OCI-LY7 (cell line): ENCODE measurements around the gene NCOA7. TPM values are rescaled to one million over a fixed set of nuclear protein-coding genes. Genes with fewer than 3 reads are reported as not detected.

ENCODE experiments used
- BruUV-seq: library from RNA; stranded (reverse); fragments of 400-500 nt; replicated peaks from 2 replicates; lab custom pipeline; 2021; lab: Mats Ljungman, UMichigan
- CTCF ChIA-PET: fragments of 300-600 bp; sonication (Branson Sonifier 250); formaldehyde crosslinking; loops from one replicate; lab custom pipeline; 2022; ENCODE audit warnings: antibody characterized with exemption; ENCODE audit not compliant: unreplicated experiment; lab: Charles Lee
- POLR2A ChIA-PET: fragments of 300-600 bp; sonication (Branson Sonifier 250); formaldehyde crosslinking; loops from one replicate; lab custom pipeline; 2022; ENCODE audit warnings: antibody characterized with exemption; lab: Charles Lee
- DNase-seq: peaks from one replicate; pipeline ENCODE4 v3.0.0-alpha.2; 2015; ENCODE audit warnings: low spot score
- H2AFZ ChIP-seq: fragments of 200-600 bp; sonication (generic), shearing (Covaris generic); 2 replicates; pipeline ENCODE4 v1.6.1; 2014; ENCODE audit warnings: mild to moderate bottlenecking, antibody characterized with exemption, low read length, moderate library complexity
- H3K27ac ChIP-seq: fragments of 200-600 bp; sonication (generic); 2 replicates; pipeline ENCODE4 v1.5.1; 2014; ENCODE audit warnings: mixed run types, low read depth, mild to moderate bottlenecking, moderate library complexity, low read length, inconsistent platforms; ENCODE audit not compliant: poor library complexity, severe bottlenecking
- H3K36me3 ChIP-seq: fragments of 200-600 bp; sonication (generic); 2 replicates; pipeline ENCODE4 v1.6.1; 2014; ENCODE audit warnings: mild to moderate bottlenecking, antibody characterized with exemption, low read length, moderate library complexity, mixed read lengths; ENCODE audit not compliant: insufficient read depth
- H3K4me1 ChIP-seq: fragments of 200-600 bp; sonication (generic); 2 replicates; pipeline ENCODE4 v1.5.1; 2014; ENCODE audit warnings: mild to moderate bottlenecking, low read length; ENCODE audit not compliant: insufficient read depth, poor library complexity, severe bottlenecking
- H3K4me2 ChIP-seq: fragments of 200-600 bp; sonication (generic); 2 replicates; pipeline ENCODE4 v1.6.1; 2014; ENCODE audit warnings: mild to moderate bottlenecking, low read length
- H3K4me3 ChIP-seq: fragments of 200-600 bp; sonication (generic); 2 replicates; pipeline ENCODE4 v1.5.1; 2014; ENCODE audit warnings: mild to moderate bottlenecking, low read depth, low read length; ENCODE audit not compliant: poor library complexity, severe bottlenecking
- H3K79me2 ChIP-seq: fragments of 200-600 bp; sonication (generic); 2 replicates; pipeline ENCODE4 v1.6.1; 2016; ENCODE audit warnings: low read depth, mild to moderate bottlenecking, low read length, moderate library complexity, mixed read lengths; ENCODE audit not compliant: insufficient read depth
- H3K9me2 ChIP-seq: fragments of 200-600 bp; sonication (generic); 2 replicates; pipeline ENCODE4 v1.6.1; 2016; ENCODE audit warnings: mild to moderate bottlenecking, low read length, mixed read lengths; ENCODE audit not compliant: insufficient read depth
- H3K9me3 ChIP-seq: fragments of 200-600 bp; sonication (generic); 2 replicates; pipeline ENCODE4 v1.6.1; 2014; ENCODE audit warnings: mild to moderate bottlenecking, mixed run types, low read length, mixed read lengths
- H4K20me1 ChIP-seq: fragments of 200-600 bp; sonication (generic); 2 replicates; pipeline ENCODE4 v1.6.1; 2014; ENCODE audit warnings: mild to moderate bottlenecking, antibody characterized with exemption, low read length, moderate library complexity, mixed read lengths; ENCODE audit not compliant: insufficient read depth
- CTCF ChIP-seq: fragments of 200-600 bp; sonication (generic); conservative IDR thresholded peaks from 2 replicates; pipeline ENCODE4 v1.5.1; 2014; ENCODE audit warnings: mild to moderate bottlenecking, antibody characterized with exemption, low read length, moderate library complexity, mixed read lengths
- EZH2phosphoT487 ChIP-seq: fragments of 200-600 bp; sonication (generic); IDR thresholded peaks from 2 replicates; pipeline ENCODE4 v1.6.1; 2018; ENCODE audit warnings: low read depth, borderline replicate concordance, mild to moderate bottlenecking, mixed run types, antibody characterized with exemption, low read length, moderate library complexity, mixed read lengths
- intact Hi-C: fragments of 100-400 bp; cut with micrococcal nuclease; formaldehyde crosslinking; loops from one replicate; pipeline ENCODE4 v1.10.0; 2022; ENCODE audit not compliant: unreplicated experiment
- total RNA-seq, 2 experiments: library from RNA; depleted of rRNA in 1 of 2; stranded (reverse); fragments of >200 nt in 1 of 2; shearing (Covaris generic) in 1 of 2; gene quantifications; 2 replicates each; pipeline ENCODE4 v1.2.3, GENCODE V29; 2014 to 2022

The NCOA7 gene
- total RNA-seq, 2 experiments from 2014 or later, result 14.8 to 52.2 TPM

- CTCF ChIA-PET, result interaction anchor here (1.1 to 4.0 kb wide), 3 partner anchors 10 to 165 kb away, joined by 3 to 29 read pairs (median 3); partner anchors contain the start of gene HINT3
- Histone ChIP-seq H3K9me3 (no peaks in the 10 kb centered on the region), H3K79me2 (peaks cover 62% of the 10 kb centered on the region), H3K4me2 (peak overlapping the region; percentile 96), H4K20me1 (no peaks in the 10 kb centered on the region; the same call in 1 of the 2 replicates), H3K4me3 (peak overlapping the region; percentile 96), H3K27ac (peak overlapping the region; percentile 84), H3K36me3 (peaks cover 14% of the 10 kb centered on the region; the same call in 1 of the 2 replicates), H3K4me1 (peaks cover 77% of the 10 kb centered on the region), H3K9me2 (no peaks in the 10 kb centered on the region), H2AFZ (no peak overlapping the region; the same call in 1 of the 2 replicates)
- no TSS peak for BruUV-seq
- no peak for DNase-seq
- POLR2A ChIA-PET, result interaction anchor here (0.8 to 8.5 kb wide), 9 partner anchors 9 to 167 kb away, joined by 3 to 106 read pairs (median 21); partner anchors contain the start of gene HINT3
- TF ChIP-seq EZH2phosphoT487, result no peak
- no peak for TF ChIP-seq CTCF
- intact Hi-C loops, result loop anchor here (5.0 to 10.0 kb wide), 3 partner anchors 65 to 1553 kb away; partner anchors contain the start of gene ECHDC1
These were observed 1.4 kb downstream of the NCOA7 start for GRCh38 chr6:125792172-125792571.

GRCh38 chr6:125792680-125793079 is 1.9 kb downstream of the NCOA7 start:
- intact Hi-C loops, result loop anchor here (5.0 to 10.0 kb wide), 3 partner anchors 65 to 1552 kb away; partner anchors contain the start of gene ECHDC1
- no peaks in the 10 kb centered on the region for H3K9me3 ChIP-seq
- ChIA-PET POLR2A (interaction anchor here (0.7 to 8.5 kb wide), 8 partner anchors 11 to 740 kb away, joined by 3 to 106 read pairs (median 8); partner anchors contain the start of gene HINT3), CTCF (interaction anchor here (1.8 to 4.0 kb wide), 2 partner anchors 11 to 164 kb away, joined by 10 to 29 read pairs; partner anchors contain the start of gene HINT3)
- peak; percentile 8; the same call in 1 of the 2 replicates for TF ChIP-seq CTCF
- TF ChIP-seq EZH2phosphoT487, result no peak
- peaks cover 10% of the 10 kb centered on the region; the same call in 1 of the 2 replicates for H3K36me3 ChIP-seq
- no TSS peak for BruUV-seq
- no peaks in the 10 kb centered on the region for H3K9me2 ChIP-seq
- H3K4me1 ChIP-seq, result peaks cover 82% of the 10 kb centered on the region
- H3K27ac ChIP-seq, result peak overlapping the region; percentile 84
- no peak overlapping the region; the same call in 1 of the 2 replicates for H2AFZ ChIP-seq
- DNase-seq, result no peak
- H4K20me1 ChIP-seq, result no peaks in the 10 kb centered on the region; the same call in 1 of the 2 replicates
- peaks cover 66% of the 10 kb centered on the region for H3K79me2 ChIP-seq
- peak overlapping the region; percentile 96 for H3K4me2 ChIP-seq
- peak overlapping the region; percentile 96 for H3K4me3 ChIP-seq
